ENCODE results near the gene NSUN7. TPM values are rescaled to one million over a fixed set of nuclear protein-coding genes. Genes with fewer than 3 reads are reported as not detected.

Gene NSUN7
- total RNA-seq, 1 donor = under 0.01 TPM

- no peak overlapping the region for H3K27ac ChIP-seq (ENCODE audit: low read depth, low read length)
- peaks cover 53% of the 10 kb centered on the region for H3K36me3 ChIP-seq (ENCODE audit: insufficient read depth, low read length)
- no peak overlapping the region for H2AFZ ChIP-seq (ENCODE audit: low read length)
- no peak overlapping the region for H3K4me2 ChIP-seq (ENCODE audit: insufficient read depth, low read length)
- no peaks in the 10 kb centered on the region for H3K9me3 ChIP-seq (ENCODE audit: low read depth, low read length)
- H4K20me1 ChIP-seq (ENCODE audit: insufficient read depth, low read length) = no peaks in the 10 kb centered on the region
- no peaks in the 10 kb centered on the region for H3K4me1 ChIP-seq (ENCODE audit: insufficient read depth, low read length)
- TF ChIP-seq CTCF (IDR thresholded peaks at IDR 0.05; ENCODE audit: extremely low read depth, low read depth, low read length) = no peak
- H3K4me3 ChIP-seq (ENCODE audit: insufficient read depth, low read length) = no peak overlapping the region
- no peaks in the 10 kb centered on the region for H3K27me3 ChIP-seq (ENCODE audit: insufficient read depth, low read length)
- no peak for DNase-seq (ENCODE audit: insufficient read length, low spot score, missing footprints)
- no peaks in the 10 kb centered on the region for H3K79me2 ChIP-seq (ENCODE audit: insufficient read depth, low read length)
These were observed 78.0 kb downstream of the NSUN7 start for GRCh38 chr4:40827758-40828157.

- Histone ChIP-seq H3K27ac (ENCODE audit: low read depth, low read length) (no peak overlapping the region), H3K4me1 (ENCODE audit: insufficient read depth, low read length) (no peaks in the 10 kb centered on the region), H3K4me3 (ENCODE audit: insufficient read depth, low read length) (no peak overlapping the region), H3K9me3 (ENCODE audit: low read depth, low read length) (no peaks in the 10 kb centered on the region), H3K79me2 (ENCODE audit: insufficient read depth, low read length) (no peaks in the 10 kb centered on the region), H3K4me2 (ENCODE audit: insufficient read depth, low read length) (no peak overlapping the region), H2AFZ (ENCODE audit: low read length) (no peak overlapping the region), H3K36me3 (ENCODE audit: insufficient read depth, low read length) (peaks cover 52% of the 10 kb centered on the region), H3K27me3 (ENCODE audit: insufficient read depth, low read length) (no peaks in the 10 kb centered on the region), H4K20me1 (ENCODE audit: insufficient read depth, low read length) (no peaks in the 10 kb centered on the region)
- TF ChIP-seq CTCF (IDR thresholded peaks at IDR 0.05; ENCODE audit: extremely low read depth, low read depth, low read length) = no peak
- DNase-seq (ENCODE audit: insufficient read length, low spot score, missing footprints) = no peak
These were observed 78.9 kb downstream of the NSUN7 start for GRCh38 chr4:40828661-40829060.

- no peak overlapping the region for H3K4me2 ChIP-seq (ENCODE audit: insufficient read depth, low read length)
- TF ChIP-seq CTCF (IDR thresholded peaks at IDR 0.05; ENCODE audit: extremely low read depth, low read depth, low read length) = no peak
These were observed 79.8 kb downstream of the NSUN7 start for GRCh38 chr4:40829586-40829985.

GRCh38 chr4:40831146-40831907, 81.6 kb downstream of the NSUN7 start:
- Histone ChIP-seq H3K36me3 (ENCODE audit: insufficient read depth, low read length) (peaks cover 45% of the 10 kb centered on the region), H3K9me3 (ENCODE audit: low read depth, low read length) (no peaks in the 10 kb centered on the region), H3K4me3 (ENCODE audit: insufficient read depth, low read length) (no peak overlapping the region), H2AFZ (ENCODE audit: low read length) (no peak overlapping the region), H3K27me3 (ENCODE audit: insufficient read depth, low read length) (no peaks in the 10 kb centered on the region), H3K4me2 (ENCODE audit: insufficient read depth, low read length) (no peak overlapping the region), H3K79me2 (ENCODE audit: insufficient read depth, low read length) (no peaks in the 10 kb centered on the region), H3K4me1 (ENCODE audit: insufficient read depth, low read length) (no peaks in the 10 kb centered on the region), H3K27ac (ENCODE audit: low read depth, low read length) (no peak overlapping the region), H4K20me1 (ENCODE audit: insufficient read depth, low read length) (no peaks in the 10 kb centered on the region)
- no peak for TF ChIP-seq CTCF (IDR thresholded peaks at IDR 0.05; ENCODE audit: extremely low read depth, low read depth, low read length)
- DNase-seq (ENCODE audit: insufficient read length, low spot score, missing footprints) = no peak

More at GRCh38 chr4:40829586-40829985, 79.8 kb downstream of the NSUN7 start:
- no peak overlapping the region for H2AFZ ChIP-seq (ENCODE audit: low read length)
- no peak overlapping the region for H3K4me3 ChIP-seq (ENCODE audit: insufficient read depth, low read length)
- peaks cover 52% of the 10 kb centered on the region for H3K36me3 ChIP-seq (ENCODE audit: insufficient read depth, low read length)
- no peaks in the 10 kb centered on the region for H3K27me3 ChIP-seq (ENCODE audit: insufficient read depth, low read length)
- H3K79me2 ChIP-seq (ENCODE audit: insufficient read depth, low read length) = no peaks in the 10 kb centered on the region
- no peak overlapping the region for H3K27ac ChIP-seq (ENCODE audit: low read depth, low read length)
- no peaks in the 10 kb centered on the region for H4K20me1 ChIP-seq (ENCODE audit: insufficient read depth, low read length)
- H3K9me3 ChIP-seq (ENCODE audit: low read depth, low read length) = no peaks in the 10 kb centered on the region
- DNase-seq (ENCODE audit: insufficient read length, low spot score, missing footprints) = no peak
- H3K4me1 ChIP-seq (ENCODE audit: insufficient read depth, low read length) = no peaks in the 10 kb centered on the region
